PC-9 (cell line): ENCODE results near the gene FES.

Source experiments
- EZH2 ChIP-seq: fragments of 200-600 bp; sonication (generic); IDR thresholded peaks from 2 replicates; pipeline ENCODE4 v1.8.0; 2017; ENCODE audit warnings: antibody characterized with exemption, low read depth
- TF ChIP-seq, protein P1 (sequence below): fragments of 200-600 bp; sonication (generic); conservative IDR thresholded peaks from 2 replicates; pipeline ENCODE4 v1.6.1; 2017; ENCODE audit warnings: mixed run types, antibody characterized with exemption, mild to moderate bottlenecking, moderate library complexity

DNA sequence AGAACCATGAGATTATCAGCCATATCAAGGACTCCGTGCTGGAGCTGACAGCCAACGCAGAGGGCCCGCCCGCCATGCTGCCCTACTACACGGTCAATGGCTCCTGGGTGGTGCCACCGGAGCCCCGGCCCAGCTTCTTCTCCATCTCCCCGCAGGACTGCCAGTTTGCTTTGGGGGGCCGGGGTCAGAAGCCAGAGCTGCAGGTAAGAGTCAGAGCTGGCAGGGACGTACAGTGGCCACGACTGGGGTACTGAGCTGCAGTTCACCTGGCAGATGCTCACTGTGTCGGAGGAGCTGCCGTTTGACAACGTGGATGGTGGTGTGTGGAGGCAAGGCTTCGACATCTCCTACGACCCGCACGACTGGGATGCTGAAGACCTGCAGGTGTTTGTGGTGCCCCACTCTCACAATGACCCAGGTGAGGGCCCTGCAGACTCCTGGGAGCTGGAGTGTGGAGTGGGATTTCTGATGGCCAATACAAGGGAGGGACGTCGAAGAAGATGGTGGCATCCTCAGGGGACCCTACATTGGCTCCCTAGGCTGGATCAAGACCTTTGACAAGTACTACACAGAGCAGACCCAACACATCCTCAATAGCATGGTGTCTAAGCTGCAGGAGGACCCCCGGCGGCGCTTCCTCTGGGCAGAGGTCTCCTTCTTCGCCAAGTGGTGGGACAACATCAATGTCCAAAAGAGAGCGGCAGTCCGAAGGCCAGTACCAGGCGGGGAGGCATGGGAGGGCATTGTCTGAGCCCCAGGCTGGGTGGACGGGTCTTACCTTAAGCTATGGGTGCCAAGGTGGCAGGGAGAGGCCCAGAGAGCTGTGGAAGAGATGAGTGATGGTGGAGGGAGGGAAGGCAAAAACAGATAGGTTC is 21.2 kb downstream of the FES start:
- no peak for TF ChIP-seq EZH2
- TF ChIP-seq, protein P1, sequence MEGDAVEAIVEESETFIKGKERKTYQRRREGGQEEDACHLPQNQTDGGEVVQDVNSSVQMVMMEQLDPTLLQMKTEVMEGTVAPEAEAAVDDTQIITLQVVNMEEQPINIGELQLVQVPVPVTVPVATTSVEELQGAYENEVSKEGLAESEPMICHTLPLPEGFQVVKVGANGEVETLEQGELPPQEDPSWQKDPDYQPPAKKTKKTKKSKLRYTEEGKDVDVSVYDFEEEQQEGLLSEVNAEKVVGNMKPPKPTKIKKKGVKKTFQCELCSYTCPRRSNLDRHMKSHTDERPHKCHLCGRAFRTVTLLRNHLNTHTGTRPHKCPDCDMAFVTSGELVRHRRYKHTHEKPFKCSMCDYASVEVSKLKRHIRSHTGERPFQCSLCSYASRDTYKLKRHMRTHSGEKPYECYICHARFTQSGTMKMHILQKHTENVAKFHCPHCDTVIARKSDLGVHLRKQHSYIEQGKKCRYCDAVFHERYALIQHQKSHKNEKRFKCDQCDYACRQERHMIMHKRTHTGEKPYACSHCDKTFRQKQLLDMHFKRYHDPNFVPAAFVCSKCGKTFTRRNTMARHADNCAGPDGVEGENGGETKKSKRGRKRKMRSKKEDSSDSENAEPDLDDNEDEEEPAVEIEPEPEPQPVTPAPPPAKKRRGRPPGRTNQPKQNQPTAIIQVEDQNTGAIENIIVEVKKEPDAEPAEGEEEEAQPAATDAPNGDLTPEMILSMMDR, result no peak
